ENCODE data around the gene RAD9A.

GRCh38 chr11:67375320-67376055 is 16.3 kb upstream of the RAD9A start:
- TF ChIP-seq CTCF (IDR thresholded peaks at IDR 0.05) (no peak), POLR2A (IDR thresholded peaks at IDR 0.05) (no peak)
